Measurements from ENCODE around the gene CMTM3. TPM values are rescaled to one million over a fixed set of nuclear protein-coding genes. Genes with fewer than 3 reads are reported as not detected.

Gene CMTM3
- total and polyA plus RNA-seq, 2 experiments from 2014 or later = 32.6 to 47.0 TPM

GRCh38 chr16:66578651-66579531 lies 25.6 kb upstream of the CMTM3 start, which contains the start of gene CMTM2:
TSS of gene CMTM2 (plus strand) at chr16:66579463. CDS start at chr16:66579608, 145 bp downstream.
- Histone ChIP-seq H3F3A (ENCODE audit: insufficient read depth) (peaks cover 21% of the 10 kb centered on the region), H3K4me3 (peak within 1 kb of the TSS; percentile 16; the same call in 1 of the 2 replicates), H3K9me2 (ENCODE audit: insufficient read depth) (no peaks in the 10 kb centered on the region), H3K9ac (no peak within 1 kb of the TSS), H3K9me3 (ENCODE audit: low read depth) (no peaks in the 10 kb centered on the region), H3K27me3 (replicated peaks; ENCODE audit: insufficient read depth) (peaks cover 10% of the 10 kb centered on the region), H2AFZ (peak within 1 kb of the TSS; percentile 30; the same call in 1 of the 2 replicates), H3K4me2 (ENCODE audit: unreplicated experiment) (peak within 1 kb of the TSS; percentile 24), H3K79me2 (ENCODE audit: insufficient read depth) (no peaks in the 10 kb centered on the region), H3K36me3 (ENCODE audit: low read depth) (no peaks in the 10 kb centered on the region), H3K4me1 (ENCODE audit: insufficient read depth) (peaks cover 19% of the 10 kb centered on the region), H3K27ac (no peak within 1 kb of the TSS), H4K20me1 (ENCODE audit: insufficient read depth) (no peaks in the 10 kb centered on the region)
- DNase-seq = peak; percentile 19
- in situ Hi-C loops (cut with MboI) = no loop called here
- 30 to 33% methylated on average over 73 to 77 of the region's 77 CpGs for WGBS, 2 experiments (ENCODE audit: low coverage in 1 of 2, low lambda C conversion rate in 2 of 2, missing lambda C conversion rate in 2 of 2)
- TF ChIP-seq EZH2phosphoT487 (IDR thresholded peaks at IDR 0.05; ENCODE audit: insufficient read depth, low read depth) = no peak
- no peak for TF ChIP-seq EZH2 (IDR thresholded peaks at IDR 0.05; ENCODE audit: insufficient read depth, poor library complexity, severe bottlenecking)

GRCh38 chr16:66580605-66581209 lies 23.8 kb upstream of the CMTM3 start:
- Histone ChIP-seq H3K79me2 (ENCODE audit: insufficient read depth) (no peaks in the 10 kb centered on the region), H3K4me1 (ENCODE audit: insufficient read depth) (peaks cover 19% of the 10 kb centered on the region), H3K4me3 (no peak overlapping the region), H3K27me3 (replicated peaks; ENCODE audit: insufficient read depth) (peaks cover 10% of the 10 kb centered on the region), H3K4me2 (ENCODE audit: unreplicated experiment) (no peak overlapping the region), H2AFZ (no peak overlapping the region), H3K9ac (no peak overlapping the region), H3K9me2 (ENCODE audit: insufficient read depth) (no peaks in the 10 kb centered on the region), H3K9me3 (ENCODE audit: low read depth) (no peaks in the 10 kb centered on the region), H3K27ac (0 out of 2 replicates have a peak overlapping the region, but pooled peaks have one; percentile 6), H4K20me1 (ENCODE audit: insufficient read depth) (no peaks in the 10 kb centered on the region), H3K36me3 (ENCODE audit: low read depth) (no peaks in the 10 kb centered on the region), H3F3A (ENCODE audit: insufficient read depth) (peaks cover 21% of the 10 kb centered on the region)
- peak; percentile 82 for DNase-seq
- 62 to 72% methylated on average over 4 of the region's 4 CpGs for whole genome bisulfite sequencing, 2 experiments (ENCODE audit: low coverage in 1 of 2, low lambda C conversion rate in 2 of 2, missing lambda C conversion rate in 2 of 2)
- in situ Hi-C loops (cut with MboI) = no loop called here
- TF ChIP-seq EZH2phosphoT487 (IDR thresholded peaks at IDR 0.05; ENCODE audit: insufficient read depth, low read depth) (no peak), EZH2 (IDR thresholded peaks at IDR 0.05; ENCODE audit: insufficient read depth, poor library complexity, severe bottlenecking) (no peak)

- Histone ChIP-seq H2AFZ (no peak overlapping the region), H3K4me2 (ENCODE audit: unreplicated experiment) (peak overlapping the region; percentile 5), H3K9ac (no peak overlapping the region), H3K9me2 (ENCODE audit: insufficient read depth) (no peaks in the 10 kb centered on the region), H3K36me3 (ENCODE audit: low read depth) (no peaks in the 10 kb centered on the region), H3K27me3 (replicated peaks; ENCODE audit: insufficient read depth) (peaks cover 10% of the 10 kb centered on the region), H3K4me3 (no peak overlapping the region), H3K79me2 (ENCODE audit: insufficient read depth) (no peaks in the 10 kb centered on the region), H3K4me1 (ENCODE audit: insufficient read depth) (peaks cover 19% of the 10 kb centered on the region), H3K27ac (0 out of 2 replicates have a peak overlapping the region, but pooled peaks have one; percentile 6), H4K20me1 (ENCODE audit: insufficient read depth) (no peaks in the 10 kb centered on the region), H3F3A (ENCODE audit: insufficient read depth) (peaks cover 21% of the 10 kb centered on the region), H3K9me3 (ENCODE audit: low read depth) (no peaks in the 10 kb centered on the region)
- WGBS, 2 experiments (ENCODE audit: low coverage in 1 of 2, low lambda C conversion rate in 2 of 2, missing lambda C conversion rate in 2 of 2) = 91 to 95% methylated on average over 3 of the region's 3 CpGs
- DNase-seq = peak; percentile 48
- TF ChIP-seq EZH2 (IDR thresholded peaks at IDR 0.05; ENCODE audit: insufficient read depth, poor library complexity, severe bottlenecking) (no peak), EZH2phosphoT487 (IDR thresholded peaks at IDR 0.05; ENCODE audit: insufficient read depth, low read depth) (no peak)
- in situ Hi-C loops (cut with MboI) = no loop called here
Observed at GRCh38 chr16:66581246-66581952, 23.1 kb upstream of the CMTM3 start.

Measured in GM23248 (cell line).